Naive thymus-derived CD4-positive, alpha-beta T cell (primary cell): Measurements from ENCODE around the gene CLINT1. TPM values are rescaled to one million over a fixed set of nuclear protein-coding genes. Genes with fewer than 3 reads are reported as not detected.
A peak's percentile ranks its signal among the peaks of the same experiment; 100 is the strongest.

Experiments
- ATAC-seq: fragments of 150-1000 bp; cut with Tn5 transposase; 2 replicates; pipeline ENCODE4 v1.10.0; 2021; ENCODE audit warnings: mild to moderate bottlenecking, moderate library complexity
- CTCF ChIA-PET: fragments of 350-600 bp; sonication (Branson Sonifier 250); formaldehyde crosslinking; loops from one replicate; lab custom pipeline; 2021; ENCODE audit warnings: antibody characterized with exemption; lab: Charles Lee
- POLR2A ChIA-PET: fragments of 350-600 bp; sonication (Branson Sonifier 250); formaldehyde crosslinking; loops from one replicate; lab custom pipeline; 2021; ENCODE audit warnings: antibody characterized with exemption, inconsistent platforms; lab: Charles Lee
- DNase-seq, 9 donors: peaks; one replicate each; pipeline versions ENCODE4 v3.0.0 to v3.0.0-alpha.2; 2020 to 2022; ENCODE audit warnings: mixed read lengths in 1 of 9
- H3K27ac ChIP-seq: one replicate; pipeline ENCODE4 v1.7.0; 2013; ENCODE audit warnings: mild to moderate bottlenecking, low read depth, low read length, moderate library complexity
- H3K27me3 ChIP-seq, 2 donors: one replicate each; pipeline ENCODE4 v1.7.0; 2013; ENCODE audit warnings: low read length in 2 of 2, mild to moderate bottlenecking in 2 of 2, moderate library complexity in 2 of 2; ENCODE audit not compliant: control insufficient read depth in 2 of 2, insufficient read depth in 2 of 2
- H3K36me3 ChIP-seq, 3 experiments: 1 replicate in 2 of 3; 2 replicates in 1 of 3; pipeline ENCODE4 v1.7.0; 2013; ENCODE audit warnings: low read length in 3 of 3, mild to moderate bottlenecking in 3 of 3, moderate library complexity in 1 of 3; ENCODE audit not compliant: insufficient read depth in 3 of 3, control insufficient read depth in 2 of 3
- H3K4me1 ChIP-seq, 2 donors: one replicate each; pipeline ENCODE4 v1.7.0; 2013; ENCODE audit warnings: low read length in 2 of 2, mild to moderate bottlenecking in 2 of 2, moderate library complexity in 1 of 2; ENCODE audit not compliant: control insufficient read depth in 2 of 2, insufficient read depth in 2 of 2
- H3K4me3 ChIP-seq: 2 replicates; pipeline ENCODE4 v1.7.0; 2013; ENCODE audit warnings: mild to moderate bottlenecking, low read length
- H3K9me3 ChIP-seq, 3 experiments: 1 replicate in 2 of 3; 2 replicates in 1 of 3; pipeline ENCODE4 v1.7.0; 2013; ENCODE audit warnings: low read length in 3 of 3; ENCODE audit not compliant: control insufficient read depth in 2 of 3
- H3K27ac Mint-ChIP-seq, 9 donors: one replicate each; pipeline ENCODE4 v1.8.0; 2020 to 2022; ENCODE audit warnings: mixed read lengths in 9 of 9, mild to moderate bottlenecking in 8 of 9, moderate library complexity in 5 of 9, inconsistent platforms in 2 of 9
- H3K27me3 Mint-ChIP-seq, 5 donors: one replicate each; pipeline ENCODE4 v1.8.0; 2021 to 2022; ENCODE audit warnings: mixed read lengths in 5 of 5, mild to moderate bottlenecking in 1 of 5
- H3K36me3 Mint-ChIP-seq, 5 donors: one replicate each; pipeline ENCODE4 v1.8.0; 2020 to 2022; ENCODE audit warnings: mixed read lengths in 5 of 5, mild to moderate bottlenecking in 3 of 5, inconsistent platforms in 1 of 5
- H3K4me1 Mint-ChIP-seq, 7 donors: one replicate each; pipeline ENCODE4 v1.8.0; 2020 to 2022; ENCODE audit warnings: mixed read lengths in 7 of 7, mild to moderate bottlenecking in 3 of 7, inconsistent platforms in 1 of 7
- H3K4me3 Mint-ChIP-seq, 10 donors: one replicate each; pipeline ENCODE4 v1.8.0; 2020 to 2022; ENCODE audit warnings: mild to moderate bottlenecking in 10 of 10, mixed read lengths in 10 of 10, moderate library complexity in 6 of 10, inconsistent platforms in 2 of 10
- H3K9me3 Mint-ChIP-seq, 11 donors: one replicate each; pipeline ENCODE4 v1.8.0; 2020 to 2022; ENCODE audit warnings: mixed read lengths in 11 of 11, mild to moderate bottlenecking in 4 of 11, inconsistent platforms in 1 of 11, moderate library complexity in 1 of 11
- intact Hi-C, 2 donors: fragments of 100-400 bp; cut with micrococcal nuclease; formaldehyde crosslinking; loops; one replicate each; pipeline ENCODE4 v1.15.1; 2023
- polyA plus RNA-seq, 2 donors: library from polyadenylated mRNA; unstranded; fragments of 300-500 nt; fragmentation: Illumina TruSeq; gene quantifications; one replicate each; pipeline ENCODE4 v1.2.3, GENCODE V29; 2021
- total RNA-seq, 6 experiments: library from RNA in 5 of 6; stranded (reverse) in 5 of 6; gene quantifications; 1 replicate in 5 of 6; 2 replicates in 1 of 6; pipeline ENCODE4 v1.2.3 and lab custom pipeline; 2021 to 2026

CLINT1 gene
- total and polyA plus RNA-seq, 7 experiments from 2014 or later, result 57.5 to 94.2 (median 74.0) TPM

- Mint-ChIP-seq H3K4me3 (peak overlapping the region in 5 of 10 donors; percentile 0 to 56 (median 37)), H3K4me1 (peaks cover 18 to 83% (median 61%) of the 10 kb centered on the region in 7 donors), H3K27ac (peak overlapping the region; percentile 6 to 80 (median 27)), H3K9me3 (no peaks in the 10 kb centered on the region), H3K27me3 (no peaks in the 10 kb centered on the region), H3K36me3 (peaks cover 0 to 7% (median under 1%) of the 10 kb centered on the region in 5 donors)
- H3K27ac ChIP-seq, result no peak overlapping the region
- intact Hi-C loops, result loop anchor here in 1 of 2 donors (1.0 to 2.0 kb wide), 2 partner anchors 8 to 14 kb away; no protein-coding TSS in a partner anchor
- no peaks in the 10 kb centered on the region for H3K27me3 ChIP-seq
- POLR2A ChIA-PET, result no interaction called here
- peaks cover 0 to 5% of the 10 kb centered on the region in 2 donors for H3K4me1 ChIP-seq
- ATAC-seq, result no peak
- CTCF ChIA-PET, result interaction anchor here (0.6 to 1.2 kb wide), 3 partner anchors 16 to 131 kb away, joined by 3 to 4 read pairs (median 3); no protein-coding TSS in a partner anchor
- H3K36me3 ChIP-seq, result no peaks in the 10 kb centered on the region
- H3K4me3 ChIP-seq, result no peak overlapping the region
- no peaks in the 10 kb centered on the region for H3K9me3 ChIP-seq
- DNase-seq, result no peak
Observed at GRCh38 chr5:157828105-157828943, 30.6 kb downstream of the CLINT1 start.

GRCh38 chr5:157827423-157827822, 31.5 kb downstream of the CLINT1 start:
- Histone ChIP-seq H3K9me3 (no peaks in the 10 kb centered on the region), H3K27me3 (no peaks in the 10 kb centered on the region), H3K4me3 (no peak overlapping the region), H3K27ac (no peak overlapping the region), H3K4me1 (peaks cover 0 to 5% of the 10 kb centered on the region in 2 donors), H3K36me3 (no peaks in the 10 kb centered on the region)
- POLR2A ChIA-PET, result no interaction called here
- DNase-seq (no peak), ATAC-seq (no peak)
- H3K36me3 Mint-ChIP-seq, result peaks cover 0 to 8% (median 0%) of the 10 kb centered on the region in 5 donors
- CTCF ChIA-PET, result no interaction called here
- peaks cover 0 to 2% (median 0%) of the 10 kb centered on the region in 11 donors for H3K9me3 Mint-ChIP-seq
- H3K4me1 Mint-ChIP-seq, result peaks cover 9 to 77% (median 58%) of the 10 kb centered on the region in 7 donors
- intact Hi-C loops, result no loop called here
- no peaks in the 10 kb centered on the region for H3K27me3 Mint-ChIP-seq
- peak overlapping the region in 3 of 9 donors; percentile 39 to 72 (median 40) for H3K27ac Mint-ChIP-seq
- H3K4me3 Mint-ChIP-seq, result no peak overlapping the region

DNA sequence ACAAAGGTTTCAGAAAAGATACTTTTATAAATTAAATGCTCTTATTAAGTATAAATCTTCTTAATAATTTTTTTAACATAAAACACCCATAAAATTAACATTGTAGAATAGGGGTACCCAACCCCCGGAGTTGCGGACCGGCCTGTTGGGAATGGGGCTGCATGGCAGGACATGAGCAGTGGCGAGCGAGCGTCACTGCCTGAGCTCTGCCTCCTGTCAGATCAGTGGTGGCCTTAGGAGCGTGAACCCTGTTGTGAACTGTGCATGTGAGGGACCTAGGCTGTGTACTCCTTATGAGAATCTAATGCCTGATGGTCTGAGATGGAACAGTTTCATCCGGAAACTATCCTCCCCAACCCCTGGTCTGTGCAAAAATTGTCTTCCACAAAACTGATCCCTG, 35.3 kb downstream of the CLINT1 start:
- POLR2A ChIA-PET, result interaction anchor here (0.6 kb wide), 1 partner anchor 22 kb away, joined by 3 read pairs; no protein-coding TSS in a partner anchor
- Mint-ChIP-seq H3K4me1 (peaks cover 23 to 75% (median 63%) of the 10 kb centered on the region in 7 donors), H3K27me3 (no peaks in the 10 kb centered on the region), H3K4me3 (no peak overlapping the region), H3K9me3 (peaks cover 0 to 5% (median 0%) of the 10 kb centered on the region in 11 donors), H3K36me3 (peaks cover 0 to 18% (median 5%) of the 10 kb centered on the region in 5 donors), H3K27ac (no peak overlapping the region)
- CTCF ChIA-PET, result interaction anchor here (1.0 to 1.8 kb wide), 2 partner anchors 10 to 126 kb away, joined by 3 to 12 read pairs; no protein-coding TSS in a partner anchor
- Histone ChIP-seq H3K27ac (no peak overlapping the region), H3K9me3 (no peaks in the 10 kb centered on the region), H3K4me1 (peaks cover 0 to 13% of the 10 kb centered on the region in 2 donors), H3K27me3 (no peaks in the 10 kb centered on the region), H3K4me3 (no peak overlapping the region), H3K36me3 (no peaks in the 10 kb centered on the region)
- intact Hi-C loops, result loop anchor here in 1 of 2 donors (5.0 kb wide), 1 partner anchor 34 kb away; the partner anchor contains the start of gene CLINT1
- no peak for DNase-seq
- ATAC-seq, result no peak

GRCh38 chr5:157821822-157822622, 36.9 kb downstream of the CLINT1 start:
- Mint-ChIP-seq H3K4me3 (no peak overlapping the region), H3K4me1 (peaks cover 15 to 62% (median 49%) of the 10 kb centered on the region in 7 donors), H3K27ac (peak overlapping the region in 6 of 9 donors; percentile 1 to 84 (median 61)), H3K27me3 (no peaks in the 10 kb centered on the region), H3K9me3 (peaks cover 0 to 5% (median 0%) of the 10 kb centered on the region in 11 donors), H3K36me3 (peaks cover 0 to 18% (median 7%) of the 10 kb centered on the region in 5 donors)
- intact Hi-C loops, result loop anchor here (2.0 to 5.0 kb wide), 2 partner anchors 35 to 37 kb away; partner anchors contain the start of gene CLINT1 (in 2 of the 2)
- ChIA-PET CTCF (interaction anchor here (1.8 kb wide), 1 partner anchor 127 kb away, joined by 12 read pairs; no protein-coding TSS in a partner anchor), POLR2A (no interaction called here)
- H3K36me3 ChIP-seq, result no peaks in the 10 kb centered on the region
- H3K27me3 ChIP-seq, result no peaks in the 10 kb centered on the region
- H3K4me1 ChIP-seq, result peaks cover 0 to 8% of the 10 kb centered on the region in 2 donors
- no peak for DNase-seq
- H3K27ac ChIP-seq, result no peak overlapping the region
- H3K4me3 ChIP-seq, result no peak overlapping the region
- no peaks in the 10 kb centered on the region for H3K9me3 ChIP-seq
- no peak for ATAC-seq

- no peak overlapping the region for H3K4me3 ChIP-seq
- H3K27ac ChIP-seq, result no peak overlapping the region
- H3K4me1 ChIP-seq, result peaks cover 0 to 8% of the 10 kb centered on the region in 2 donors
- Mint-ChIP-seq H3K27ac (peak overlapping the region in 3 of 9 donors; percentile 7 to 84 (median 56)), H3K4me3 (no peak overlapping the region), H3K27me3 (no peaks in the 10 kb centered on the region), H3K4me1 (peaks cover 15 to 58% (median 48%) of the 10 kb centered on the region in 7 donors), H3K9me3 (peaks cover 0 to 5% (median 0%) of the 10 kb centered on the region in 11 donors), H3K36me3 (peaks cover 0 to 18% (median 7%) of the 10 kb centered on the region in 5 donors)
- no peak for DNase-seq
- intact Hi-C loops, result loop anchor here (2.0 to 5.0 kb wide), 2 partner anchors 36 to 37 kb away; partner anchors contain the start of gene CLINT1 (in 2 of the 2)
- ATAC-seq, result no peak
- no peaks in the 10 kb centered on the region for H3K36me3 ChIP-seq
- ChIA-PET POLR2A (no interaction called here), CTCF (no interaction called here)
- no peaks in the 10 kb centered on the region for H3K27me3 ChIP-seq
- H3K9me3 ChIP-seq, result no peaks in the 10 kb centered on the region
Observed at GRCh38 chr5:157821405-157821804, 37.5 kb downstream of the CLINT1 start.
